WI38 (cell line): Measurements from ENCODE around the gene IDUA.

Experiments
- H3K4me3 ChIP-seq: 2 replicates; pipeline ENCODE4 v1.5.1; 2011; ENCODE audit warnings: low read depth, mild to moderate bottlenecking, control low read depth, low read length
- CTCF ChIP-seq: IDR thresholded peaks from 2 replicates; pipeline ENCODE4 v1.5.1; 2012; ENCODE audit warnings: low read depth, mild to moderate bottlenecking, control low read depth, low read length

IDUA gene

GRCh38 chr4:957581-958313 lies 29.1 kb upstream of the IDUA start:
- no peak for TF ChIP-seq CTCF
- no peak overlapping the region for H3K4me3 ChIP-seq

- no peak for TF ChIP-seq CTCF
- H3K4me3 ChIP-seq: no peak overlapping the region
Observed at GRCh38 chr4:958314-958665, 28.6 kb upstream of the IDUA start.

- TF ChIP-seq CTCF: no peak
Observed at GRCh38 chr4:958696-959337, 28.0 kb upstream of the IDUA start.

GRCh38 chr4:959338-960139 lies 27.3 kb upstream of the IDUA start:
- no peak overlapping the region for H3K4me3 ChIP-seq
- no peak for TF ChIP-seq CTCF

More at GRCh38 chr4:958696-959337, 28.0 kb upstream of the IDUA start:
- H3K4me3 ChIP-seq: no peak overlapping the region

DNA sequence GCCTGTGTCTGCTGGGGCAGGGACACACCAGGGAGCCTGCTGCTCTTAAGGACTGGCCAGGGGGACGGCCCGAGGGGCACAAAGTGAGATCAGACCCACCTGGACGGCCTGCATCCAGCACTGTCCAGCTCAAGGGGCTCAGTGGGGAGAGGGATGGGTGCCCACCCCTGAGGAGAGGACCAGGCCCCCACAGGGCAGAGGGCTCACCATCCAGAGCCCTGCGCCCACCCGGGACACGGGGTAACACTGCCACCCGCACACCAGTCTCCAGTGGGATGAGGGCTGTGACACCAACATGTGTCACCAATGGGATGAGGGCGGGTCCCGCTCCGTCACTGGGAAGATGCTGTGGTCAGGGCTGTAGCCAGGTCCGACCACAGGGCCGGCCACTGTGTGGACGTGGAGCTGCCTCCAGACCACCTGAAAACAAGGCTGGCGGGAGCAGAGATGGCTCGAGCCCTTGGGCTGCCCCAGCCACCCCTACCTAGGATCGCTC lies 26.7 kb upstream of the IDUA start:
- no peak for TF ChIP-seq CTCF
- no peak overlapping the region for H3K4me3 ChIP-seq

DNA sequence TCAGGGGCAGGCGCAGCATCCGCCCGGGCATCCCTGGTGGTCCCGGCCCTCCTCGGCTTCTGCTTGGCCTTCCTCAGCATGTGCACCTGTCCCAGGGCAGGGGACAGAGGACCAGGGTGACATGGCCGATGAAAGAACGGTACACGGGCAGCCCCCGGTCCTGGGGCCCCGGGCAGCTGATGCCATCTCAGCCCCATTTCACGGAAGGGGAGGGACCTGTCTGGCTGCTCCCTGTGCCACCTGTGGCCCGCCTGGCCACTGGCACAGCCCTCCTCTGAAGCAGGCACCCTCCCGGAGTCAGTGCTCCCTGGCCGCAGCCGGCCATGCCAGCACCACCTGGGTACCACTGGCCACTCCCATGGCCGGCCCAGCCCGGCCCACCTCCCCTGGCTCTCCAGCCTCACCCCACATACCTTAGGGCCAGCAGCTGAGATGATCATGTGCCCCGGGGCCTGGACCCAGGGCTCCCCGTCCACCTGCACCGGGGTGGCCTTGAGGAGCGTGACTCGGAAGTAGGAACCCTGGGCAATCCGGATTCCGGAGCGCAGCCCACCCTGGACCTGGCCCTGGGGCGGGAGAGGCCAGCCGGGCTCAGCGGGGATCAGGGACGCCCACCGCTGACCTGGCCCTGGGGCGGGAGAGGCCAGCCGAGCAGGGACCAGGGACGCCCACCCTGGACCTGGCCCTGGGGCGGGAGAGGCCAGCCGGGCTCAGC lies 26.1 kb upstream of the IDUA start:
- no peak for TF ChIP-seq CTCF

More for the DNA sequence above, 26.1 kb upstream of the IDUA start:
- H3K4me3 ChIP-seq: no peak overlapping the region
